H9 (cell line): ENCODE data around the gene EPHA4. TPM values are rescaled to one million over a fixed set of nuclear protein-coding genes. Genes with fewer than 3 reads are reported as not detected.

Source experiments
- DNase-seq: peaks from one replicate; pipeline ENCODE4 v3.0.0-alpha.2; 2017
- H2AFZ ChIP-seq: one replicate; pipeline ENCODE4 v1.6.1; 2013; ENCODE audit warnings: mild to moderate bottlenecking, low read length, control low read depth, moderate library complexity
- H2AK5ac ChIP-seq: 2 replicates; pipeline ENCODE4 v1.6.1; 2013; ENCODE audit warnings: low read length, control low read depth, mixed read lengths; ENCODE audit not compliant: insufficient read length
- H2BK120ac ChIP-seq: one replicate; pipeline ENCODE4 v1.6.1; 2013; ENCODE audit warnings: low read depth, mild to moderate bottlenecking, low read length, control low read depth, inconsistent platforms; ENCODE audit not compliant: poor library complexity, severe bottlenecking
- H2BK12ac ChIP-seq: 2 replicates; pipeline ENCODE4 v1.6.1; 2013; ENCODE audit warnings: low read length, control low read depth, mixed read lengths, low read depth; ENCODE audit not compliant: insufficient read length
- H2BK15ac ChIP-seq: 2 replicates; pipeline ENCODE4 v1.6.1; 2013; ENCODE audit warnings: low read depth, low read length, control low read depth
- H2BK20ac ChIP-seq: one replicate; pipeline ENCODE4 v1.6.1; 2013; ENCODE audit warnings: low read depth, mild to moderate bottlenecking, low read length, control low read depth, inconsistent platforms; ENCODE audit not compliant: poor library complexity, severe bottlenecking
- H2BK5ac ChIP-seq: 2 replicates; pipeline ENCODE4 v1.6.1; 2013; ENCODE audit warnings: low read length, control low read depth, mixed read lengths; ENCODE audit not compliant: insufficient read length
- H3K14ac ChIP-seq: 2 replicates; pipeline ENCODE4 v1.6.1; 2013; ENCODE audit warnings: low read length, control low read depth; ENCODE audit not compliant: insufficient read depth
- H3K18ac ChIP-seq: 2 replicates; pipeline ENCODE4 v1.6.1; 2013; ENCODE audit warnings: low read depth, mild to moderate bottlenecking, mixed read lengths, low read length, control low read depth; ENCODE audit not compliant: insufficient read length
- H3K23ac ChIP-seq: 2 replicates; pipeline ENCODE4 v1.6.1; 2013; ENCODE audit warnings: low read length, control low read depth, mixed read lengths, low read depth; ENCODE audit not compliant: insufficient read length
- H3K23me2 ChIP-seq: 2 replicates; pipeline ENCODE4 v1.6.1; 2013; ENCODE audit warnings: low read depth, mild to moderate bottlenecking, mixed read lengths, low read length, control low read depth; ENCODE audit not compliant: insufficient read length, poor library complexity, severe bottlenecking
- H3K27ac ChIP-seq: 2 replicates; pipeline ENCODE4 v1.5.1; 2013; ENCODE audit warnings: low read length, control low read depth, mixed read lengths, low read depth; ENCODE audit not compliant: insufficient read length
- H3K27me3 ChIP-seq: 2 replicates; pipeline ENCODE4 v1.6.1; 2013; ENCODE audit warnings: low read length, control low read depth, inconsistent platforms; ENCODE audit not compliant: insufficient read depth
- H3K4ac ChIP-seq: 2 replicates; pipeline ENCODE4 v1.6.1; 2013; ENCODE audit warnings: low read depth, mild to moderate bottlenecking, control low read depth, inconsistent platforms, low read length, moderate library complexity
- H3K4me1 ChIP-seq: 2 replicates; pipeline ENCODE4 v1.6.1; 2013; ENCODE audit warnings: low read length, control low read depth, inconsistent platforms; ENCODE audit not compliant: insufficient read depth
- H3K4me2 ChIP-seq: 2 replicates; pipeline ENCODE4 v1.6.1; 2013; ENCODE audit warnings: low read length, control low read depth, mixed read lengths; ENCODE audit not compliant: insufficient read length, insufficient read depth
- H3K56ac ChIP-seq: 2 replicates; pipeline ENCODE4 v1.6.1; 2013; ENCODE audit warnings: low read depth, mild to moderate bottlenecking, mixed read lengths, low read length, control low read depth; ENCODE audit not compliant: insufficient read length
- H3K79me1 ChIP-seq: 2 replicates; pipeline ENCODE4 v1.6.1; 2013; ENCODE audit warnings: low read depth, mild to moderate bottlenecking, moderate library complexity, low read length, control low read depth, inconsistent platforms; ENCODE audit not compliant: insufficient read depth, poor library complexity, severe bottlenecking
- H3K79me2 ChIP-seq: 2 replicates; pipeline ENCODE4 v1.6.1; 2013; ENCODE audit warnings: low read length, control low read depth, inconsistent platforms; ENCODE audit not compliant: insufficient read depth
- H3K9ac ChIP-seq: 2 replicates; pipeline ENCODE4 v1.6.1; 2013; ENCODE audit warnings: low read length, control low read depth, mixed read lengths; ENCODE audit not compliant: insufficient read length; ENCODE audit errors: extremely low read depth
- H3K9me3 ChIP-seq: one replicate; pipeline ENCODE4 v1.6.1; 2013; ENCODE audit warnings: low read depth, low read length, inconsistent platforms; ENCODE audit not compliant: control insufficient read depth
- H3T11ph ChIP-seq: one replicate; pipeline ENCODE4 v1.6.1; 2013; ENCODE audit warnings: mild to moderate bottlenecking, low read length, control low read depth, inconsistent platforms
- H4K20me1 ChIP-seq: one replicate; pipeline ENCODE4 v1.6.1; 2013; ENCODE audit not compliant: control insufficient read depth, insufficient read length, insufficient read depth
- H4K5ac ChIP-seq: 2 replicates; pipeline ENCODE4 v1.6.1; 2013; ENCODE audit warnings: low read depth, mild to moderate bottlenecking, mixed read lengths, low read length, control low read depth; ENCODE audit not compliant: insufficient read length
- H4K8ac ChIP-seq: replicated peaks from 2 replicates; pipeline ENCODE4 v1.6.1; 2013; ENCODE audit warnings: low read length, control low read depth, mixed read lengths, low read depth; ENCODE audit not compliant: insufficient read length
- H4K91ac ChIP-seq: 2 replicates; pipeline ENCODE4 v1.6.1; 2013; ENCODE audit warnings: low read depth, mild to moderate bottlenecking, moderate library complexity, mixed read lengths, low read length, control low read depth; ENCODE audit not compliant: insufficient read length
- H3K27ac Mint-ChIP-seq, 3 experiments: 2 replicates in 2 of 3; 3 replicates in 1 of 3; pipeline ENCODE4 v1.8.0; 2020 to 2021; ENCODE audit warnings: mixed read lengths in 3 of 3, mild to moderate bottlenecking in 1 of 3, moderate library complexity in 1 of 3
- H3K27me3 Mint-ChIP-seq: 2 replicates; pipeline ENCODE4 v1.8.0; 2021; ENCODE audit warnings: low read depth, mild to moderate bottlenecking, moderate library complexity, mixed read lengths
- H3K36me3 Mint-ChIP-seq, 3 experiments: 2 replicates in 2 of 3; 3 replicates in 1 of 3; pipeline ENCODE4 v1.8.0; 2020 to 2021; ENCODE audit warnings: low read depth in 3 of 3, mixed read lengths in 3 of 3; ENCODE audit not compliant: insufficient read depth in 1 of 3
- H3K4me1 Mint-ChIP-seq, 2 experiments: 2 replicates each; pipeline ENCODE4 v1.8.0; 2020; ENCODE audit warnings: mixed read lengths in 2 of 2
- H3K4me3 Mint-ChIP-seq, 2 experiments: 2 replicates in 1 of 2; 3 replicates in 1 of 2; pipeline ENCODE4 v1.8.0; 2020 to 2021; ENCODE audit warnings: mild to moderate bottlenecking in 2 of 2, mixed read lengths in 2 of 2, moderate library complexity in 1 of 2
- H3K9me3 Mint-ChIP-seq, 2 experiments: 2 replicates in 1 of 2; 3 replicates in 1 of 2; pipeline ENCODE4 v1.8.0; 2020; ENCODE audit warnings: mild to moderate bottlenecking in 2 of 2, mixed read lengths in 2 of 2, moderate library complexity in 1 of 2
- CTCF ChIP-seq: fragments of 200-600 bp; sonication (generic); conservative IDR thresholded peaks from 3 replicates; pipeline ENCODE4 v1.8.0; 2021; ENCODE audit warnings: antibody characterized with exemption, mild to moderate bottlenecking
- WGBS: extraction: QIAGEN DNeasy Blood & Tissue Kit; methylation state at CpG from one replicate; pipeline ENCODE4 v1.1.7; 2013; ENCODE audit warnings: missing lambda C conversion rate, low lambda C conversion rate, mixed read lengths; ENCODE audit not compliant: insufficient read length; ENCODE audit errors: extremely low coverage; 5-methylcytosine and 5-hydroxymethylcytosine counted together
- total RNA-seq: library from RNA; stranded (reverse); gene quantifications from 2 replicates; pipeline ENCODE4 v1.2.1, GENCODE V29; 2021

EPHA4 gene
- total RNA-seq, 1 experiment from 2014 or later: 25.1 TPM

- no peak overlapping the region for H2BK5ac ChIP-seq
- H3K4me2 ChIP-seq: no peak overlapping the region
- no peak overlapping the region for H2BK12ac ChIP-seq
- no peaks in the 10 kb centered on the region for H4K20me1 ChIP-seq
- no peak overlapping the region for H3K18ac ChIP-seq
- H2AFZ ChIP-seq: no peak overlapping the region
- H3K9me3 Mint-ChIP-seq: no peaks in the 10 kb centered on the region
- no peak overlapping the region; a peak in 1 of 7 replicates for H3K27ac Mint-ChIP-seq
- H2AK5ac ChIP-seq: no peak overlapping the region
- no peaks in the 10 kb centered on the region for H3K23me2 ChIP-seq
- H2BK120ac ChIP-seq: no peak overlapping the region
- H3K9me3 ChIP-seq: no peaks in the 10 kb centered on the region
- H3K27ac ChIP-seq: no peak overlapping the region
- no peak overlapping the region for H3K56ac ChIP-seq
- H3K4me1 Mint-ChIP-seq: peaks cover 23 to 60% of the 10 kb centered on the region in 2 experiments
- no peak overlapping the region for H4K91ac ChIP-seq
- H3K36me3 Mint-ChIP-seq: peaks cover 0 to 3% (median 0%) of the 10 kb centered on the region in 3 experiments; a peak in 1 of 7 replicates
- DNase-seq: no peak
- H2BK15ac ChIP-seq: no peak overlapping the region
- no peaks in the 10 kb centered on the region; the same call in 1 of the 2 replicates for H3K27me3 ChIP-seq
- no peak overlapping the region for H3K4me3 Mint-ChIP-seq
- no peak overlapping the region for H4K8ac ChIP-seq
- H3T11ph ChIP-seq: no peak overlapping the region
- no peaks in the 10 kb centered on the region; the same call in 1 of the 2 replicates for H3K79me2 ChIP-seq
- peaks cover 66% of the 10 kb centered on the region for H3K27me3 Mint-ChIP-seq
- H3K4me1 ChIP-seq: peaks cover 2% of the 10 kb centered on the region; the same call in 1 of the 2 replicates
- no peak overlapping the region for H3K23ac ChIP-seq
- H3K79me1 ChIP-seq: no peaks in the 10 kb centered on the region
- H3K14ac ChIP-seq: no peak overlapping the region
- no peak overlapping the region for H2BK20ac ChIP-seq
- WGBS: no CpG with 5 or more reads among the region's 3 CpGs
- no peak overlapping the region for H3K4ac ChIP-seq
- no peak for TF ChIP-seq CTCF
- no peak overlapping the region for H3K9ac ChIP-seq
- H4K5ac ChIP-seq: no peak overlapping the region
Measured at GRCh38 chr2:221463241-221463896, 108.7 kb downstream of the EPHA4 start.
